ENCODE results near the gene RAB33A. TPM values are rescaled to one million over a fixed set of nuclear protein-coding genes. Genes with fewer than 3 reads are reported as not detected.
A peak's percentile ranks its signal among the peaks of the same experiment; 100 is the strongest.
"Not testable (repeated sequence)": the region's sequence is repeated elsewhere in the genome, so short reads cannot be mapped to it uniquely, and the experiment has no call there.

RAB33A gene
- total RNA-seq, 1 donor from 2014 or later: 0.15 TPM

DNA sequence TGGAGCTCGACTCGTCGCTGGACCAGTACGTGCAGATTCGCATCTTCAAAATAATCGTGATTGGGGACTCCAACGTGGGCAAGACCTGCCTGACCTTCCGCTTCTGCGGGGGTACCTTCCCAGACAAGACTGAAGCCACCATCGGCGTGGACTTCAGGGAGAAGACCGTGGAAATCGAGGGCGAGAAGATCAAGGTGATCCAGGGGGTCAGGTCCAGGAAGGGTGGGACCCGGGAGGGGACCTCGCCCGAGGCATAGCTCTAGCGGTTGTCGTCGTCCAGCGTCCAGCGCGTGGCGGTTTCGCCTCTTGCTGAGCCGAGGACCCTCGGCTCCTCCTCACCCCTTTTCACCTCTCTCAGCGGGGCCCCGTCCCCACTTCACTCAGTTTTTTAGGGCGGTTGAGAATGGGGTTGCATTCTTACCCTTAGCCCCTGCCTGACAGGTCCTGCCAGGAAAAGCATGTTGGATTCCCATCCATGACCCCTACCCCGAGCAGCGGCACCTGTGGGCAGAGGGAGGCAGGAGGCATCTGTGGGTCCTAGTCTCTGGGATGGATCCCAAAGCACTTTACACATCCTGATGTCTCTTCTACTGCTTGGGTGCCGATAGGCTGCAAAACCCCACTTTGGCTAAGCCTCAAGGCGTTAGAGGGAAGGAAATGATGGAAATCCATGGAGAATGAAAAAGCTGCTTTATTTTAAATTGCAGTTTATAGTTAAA lies 524 bp downstream of the RAB33A start:
- no peak for DNase-seq (ENCODE audit: low read depth)

DNA sequence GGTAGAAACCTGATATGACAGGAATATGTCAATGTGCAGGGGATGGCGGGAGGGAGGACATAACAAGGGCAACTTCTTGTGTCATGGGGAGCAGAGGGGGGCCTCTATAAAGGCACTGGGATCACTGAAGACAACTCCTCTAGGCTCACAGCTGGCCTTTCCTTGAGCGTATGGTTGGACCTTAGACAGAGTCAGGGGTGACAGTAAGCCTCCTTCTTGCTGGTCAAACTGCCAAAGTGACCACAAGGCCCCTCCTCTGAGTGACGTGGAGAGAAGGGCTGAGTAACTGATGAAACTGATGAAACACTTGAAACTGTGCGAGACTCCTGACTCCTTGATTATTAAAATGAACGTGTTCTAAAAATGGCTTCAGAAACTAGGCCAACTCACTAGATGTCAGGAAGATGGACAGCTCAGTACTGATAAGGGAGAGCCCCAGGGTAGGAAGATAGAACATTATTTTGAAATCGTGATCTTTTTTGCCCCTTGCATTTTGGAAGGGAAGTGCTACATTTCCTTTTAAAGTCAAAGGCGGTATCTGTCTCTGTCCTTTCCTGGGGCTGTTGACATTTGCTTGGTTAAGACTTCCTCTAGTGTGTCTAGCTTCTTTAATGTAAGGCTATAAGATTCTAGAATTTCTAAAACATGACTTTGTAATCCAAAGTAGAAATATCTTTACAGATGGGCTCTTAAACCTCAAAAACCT lies 1.6 kb downstream of the RAB33A start:
- no peak for DNase-seq (ENCODE audit: low read depth)

DNA sequence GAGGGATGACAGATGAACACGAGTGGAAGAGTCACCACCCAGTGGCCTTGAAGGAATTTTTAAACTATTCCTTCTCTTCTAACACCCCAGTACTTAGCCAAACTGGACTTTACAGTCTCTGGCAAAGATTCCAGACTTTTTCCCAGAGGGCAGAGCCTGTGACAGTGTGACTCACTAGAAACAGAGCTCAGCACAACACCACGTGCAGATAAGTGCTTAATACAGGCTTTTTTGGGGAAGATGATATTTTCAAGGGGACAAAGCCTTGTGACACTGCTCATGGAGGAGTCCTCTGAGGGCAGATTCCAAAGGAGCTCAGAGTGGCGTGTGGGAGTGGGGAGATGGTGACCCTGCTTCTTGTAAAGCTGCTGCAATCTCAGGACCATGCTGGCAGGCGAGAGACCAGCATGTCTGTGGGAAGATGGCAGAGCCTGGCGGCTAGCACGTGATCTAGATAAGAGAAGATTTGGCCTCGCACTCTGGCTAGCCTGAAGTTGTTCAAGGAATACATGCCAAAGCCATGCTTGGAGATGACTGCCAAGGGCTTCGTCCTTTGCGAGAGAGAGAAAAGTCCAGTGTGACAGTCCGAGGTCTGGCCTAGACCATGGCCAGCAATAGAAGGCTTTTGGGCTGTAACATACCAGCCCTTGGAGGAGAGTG lies 2.4 kb downstream of the RAB33A start:
- peak; percentile 50 for DNase-seq (ENCODE audit: low read depth)

DNA sequence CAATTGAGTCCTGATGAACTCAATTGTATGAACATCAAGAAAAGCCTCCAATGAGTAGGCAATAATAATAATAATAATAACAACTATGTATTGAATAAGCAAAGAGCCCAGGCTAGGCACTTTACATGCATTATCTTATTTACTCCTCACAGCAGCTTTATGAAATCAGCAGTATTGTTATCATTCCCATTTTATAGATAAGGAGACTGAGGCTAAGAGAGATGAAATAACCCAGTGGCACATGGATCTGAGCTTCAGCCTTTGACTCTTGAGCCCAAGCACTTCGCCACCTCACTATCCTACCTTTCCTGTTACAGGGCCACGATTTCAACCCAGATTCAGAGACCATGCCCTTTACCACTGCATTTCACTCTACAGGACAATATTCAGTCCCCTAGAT lies 3.2 kb downstream of the RAB33A start:
- no peak for DNase-seq (ENCODE audit: low read depth)

DNA sequence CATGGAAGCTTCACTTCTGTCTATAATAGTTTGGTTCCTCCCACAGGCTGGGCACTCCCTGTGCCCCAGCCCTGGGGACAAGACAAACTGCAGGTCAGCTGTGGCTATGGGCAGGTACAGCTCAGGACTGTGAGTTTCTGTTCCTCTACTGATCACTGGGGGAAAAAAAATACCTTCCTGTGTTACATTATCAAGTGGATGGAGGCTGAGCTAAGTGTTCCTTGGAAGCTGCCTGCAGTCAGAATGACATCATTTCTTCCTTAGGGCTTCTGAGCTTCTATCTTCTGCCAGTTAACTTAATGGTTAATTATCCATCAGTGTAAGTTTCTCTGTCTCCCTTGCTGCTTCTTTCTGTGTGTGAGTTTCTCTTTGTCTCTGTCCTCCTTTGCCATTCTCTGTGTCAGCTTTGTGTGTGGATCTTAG lies 4.6 kb downstream of the RAB33A start:
- DNase-seq (ENCODE audit: low read depth): peak; percentile 11

DNA sequence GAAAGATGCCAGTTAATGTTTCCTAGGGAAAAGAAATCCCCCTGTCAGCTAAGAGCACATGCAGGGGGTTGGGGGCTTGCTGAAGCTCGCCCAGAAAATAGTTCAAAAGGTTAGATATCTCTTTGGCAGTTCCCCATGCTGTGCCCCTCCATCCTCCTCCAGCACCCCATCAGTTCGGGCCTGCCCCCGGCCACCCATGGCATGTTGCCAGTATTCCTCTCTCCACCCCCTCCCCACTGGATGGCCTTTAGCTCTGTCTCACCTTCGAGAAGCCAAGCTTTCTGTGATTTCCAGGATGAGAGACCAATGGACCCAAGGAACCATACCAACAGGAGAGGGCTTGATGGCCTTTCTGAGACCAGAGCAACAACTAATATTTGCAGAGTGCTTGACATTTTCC lies 5.2 kb downstream of the RAB33A start:
- no peak for DNase-seq (ENCODE audit: low read depth)

DNA sequence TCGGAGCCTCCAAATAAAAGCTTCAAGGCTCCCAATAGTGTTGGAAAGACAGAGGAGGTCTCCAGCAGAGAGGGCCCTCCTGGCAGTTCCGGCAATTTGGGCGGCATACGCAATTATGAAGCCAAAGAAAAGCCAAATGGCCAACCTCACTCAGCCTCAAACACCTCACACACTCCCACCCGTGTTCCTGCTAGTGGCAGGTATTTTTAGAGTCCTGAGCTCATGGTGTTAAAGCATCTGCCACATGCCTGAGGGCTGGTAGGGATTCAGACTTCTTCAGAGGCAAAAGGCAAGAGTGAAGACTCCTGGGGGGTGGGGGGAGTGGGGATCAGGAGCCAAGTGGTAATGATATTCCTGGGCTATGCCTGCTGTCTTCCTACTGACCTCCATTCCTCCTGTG lies 7.4 kb downstream of the RAB33A start:
- DNase-seq (ENCODE audit: low read depth): no peak

DNA sequence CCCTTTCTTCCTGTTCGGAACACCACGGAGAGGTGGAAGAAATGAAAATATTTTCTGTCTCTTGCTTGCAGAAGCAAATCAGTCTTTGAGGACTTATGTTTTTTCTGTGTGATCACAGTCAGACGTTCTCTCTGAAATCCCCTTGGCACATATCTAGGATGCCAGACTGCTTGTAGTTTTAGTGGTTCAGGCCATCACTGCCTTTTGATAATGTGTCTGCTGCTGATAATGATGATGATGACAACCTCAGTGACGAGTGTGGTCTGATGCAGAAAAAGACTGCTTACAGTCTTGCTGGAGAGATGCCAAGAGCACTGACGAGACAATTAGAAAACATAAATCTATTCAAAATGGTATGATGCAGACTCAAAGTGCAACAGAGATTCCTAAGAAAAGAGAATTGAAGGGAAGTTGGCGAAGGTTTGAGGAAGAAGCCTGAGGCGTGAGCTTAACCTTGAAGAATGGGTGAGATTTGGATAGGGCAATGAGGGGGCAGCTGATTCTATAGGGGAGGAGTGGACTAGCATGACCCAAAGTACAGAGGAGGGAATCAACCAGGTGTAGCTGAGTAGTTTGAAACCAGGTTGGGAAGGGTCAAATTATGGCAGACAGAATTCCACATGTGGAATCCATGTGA lies 7.9 kb downstream of the RAB33A start:
- DNase-seq (ENCODE audit: low read depth): no peak

DNA sequence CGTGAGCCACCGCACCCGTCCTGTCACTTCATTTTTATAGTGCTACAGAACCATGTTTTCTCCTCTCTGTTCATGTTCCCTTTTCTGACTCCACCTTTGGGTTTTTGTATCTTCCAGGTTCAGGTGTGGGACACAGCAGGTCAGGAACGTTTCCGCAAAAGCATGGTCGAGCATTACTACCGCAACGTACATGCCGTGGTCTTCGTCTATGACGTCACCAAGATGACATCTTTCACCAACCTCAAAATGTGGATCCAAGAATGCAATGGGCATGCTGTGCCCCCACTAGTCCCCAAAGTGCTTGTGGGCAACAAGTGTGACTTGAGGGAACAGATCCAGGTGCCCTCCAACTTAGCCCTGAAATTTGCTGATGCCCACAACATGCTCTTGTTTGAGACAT lies 12.4 kb downstream of the RAB33A start:
- no peak for DNase-seq (ENCODE audit: low read depth)

DNA sequence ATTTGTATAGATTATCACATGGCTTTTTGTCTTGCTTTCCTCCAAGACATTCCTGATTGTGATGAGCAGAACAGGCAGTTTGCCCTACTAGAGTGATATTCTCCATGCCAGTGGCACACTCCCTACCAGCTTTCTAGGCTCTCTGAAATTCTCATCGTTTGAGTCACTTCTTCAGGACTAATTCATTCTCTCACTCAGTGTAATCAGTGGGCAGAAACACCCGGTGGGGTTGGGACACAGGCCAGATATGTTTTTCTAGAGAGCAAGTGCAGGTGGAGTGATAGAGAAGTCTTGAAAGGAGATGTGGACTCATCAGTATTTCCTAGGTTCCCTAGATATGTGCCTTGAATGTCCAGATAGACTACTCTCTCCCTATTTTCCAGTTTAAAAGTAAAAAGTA lies 13.1 kb downstream of the RAB33A start:
- peak; percentile 21 for DNase-seq (ENCODE audit: low read depth)

DNA sequence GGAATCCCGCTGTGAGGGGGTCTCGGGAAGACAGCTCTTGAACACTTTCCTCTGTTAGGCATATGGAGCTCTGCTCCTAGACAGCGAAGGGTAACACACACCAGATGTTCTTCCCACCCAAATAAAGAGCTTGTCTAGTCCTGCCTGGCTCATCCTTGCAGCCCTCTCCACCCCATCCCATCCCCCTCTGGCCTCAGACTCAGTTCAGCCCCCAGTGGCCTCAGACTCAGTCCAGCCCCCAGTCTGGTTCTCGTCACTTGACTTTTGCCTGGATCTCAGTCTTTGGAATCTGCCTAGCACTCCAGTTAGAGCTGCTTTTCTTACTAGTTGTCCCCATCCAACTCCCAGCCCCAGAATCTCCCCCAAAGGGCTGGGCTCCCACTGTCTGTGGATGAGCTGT lies 14.9 kb downstream of the RAB33A start:
- DNase-seq (ENCODE audit: low read depth): no peak

DNA sequence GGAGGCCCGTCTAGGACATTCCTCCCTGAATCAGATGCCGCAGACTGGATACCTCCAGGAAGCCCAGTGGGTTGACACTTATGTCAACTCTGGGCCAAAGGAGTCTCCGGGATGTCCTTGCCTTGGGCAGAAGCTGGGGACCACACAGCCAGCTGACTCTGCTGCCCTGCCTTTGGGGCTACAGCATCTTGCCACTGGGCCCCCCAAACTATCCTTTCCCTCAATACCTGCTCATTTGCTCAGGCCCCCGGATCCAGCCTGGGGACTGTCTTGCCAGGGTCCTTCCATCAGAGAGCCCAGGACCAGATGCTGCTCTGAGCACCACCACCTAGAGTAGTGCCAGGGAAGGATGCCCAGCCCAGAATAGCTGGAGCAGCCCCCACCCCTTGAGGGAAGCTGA lies 19.0 kb downstream of the RAB33A start:
- DNase-seq (ENCODE audit: low read depth): no peak

DNA sequence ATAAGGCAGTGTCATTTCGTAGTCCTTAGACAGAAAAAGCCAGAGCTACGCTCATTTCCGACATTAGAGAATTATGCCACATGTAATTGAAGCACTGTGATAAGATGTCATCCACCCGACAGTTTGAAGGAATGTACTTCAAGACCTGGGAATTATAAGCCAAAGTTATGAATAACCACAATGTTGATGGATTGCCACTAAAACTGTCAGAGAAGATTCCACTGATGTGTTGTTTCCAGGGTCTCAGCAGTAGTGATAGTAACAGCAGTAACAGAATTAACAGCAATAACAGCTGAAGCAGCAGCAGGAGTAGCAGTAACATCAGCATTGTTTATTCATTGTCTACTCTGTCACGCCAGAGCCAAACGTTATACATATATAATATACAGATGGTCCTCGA lies 24.7 kb downstream of the RAB33A start:
- no peak for DNase-seq (ENCODE audit: low read depth)

DNA sequence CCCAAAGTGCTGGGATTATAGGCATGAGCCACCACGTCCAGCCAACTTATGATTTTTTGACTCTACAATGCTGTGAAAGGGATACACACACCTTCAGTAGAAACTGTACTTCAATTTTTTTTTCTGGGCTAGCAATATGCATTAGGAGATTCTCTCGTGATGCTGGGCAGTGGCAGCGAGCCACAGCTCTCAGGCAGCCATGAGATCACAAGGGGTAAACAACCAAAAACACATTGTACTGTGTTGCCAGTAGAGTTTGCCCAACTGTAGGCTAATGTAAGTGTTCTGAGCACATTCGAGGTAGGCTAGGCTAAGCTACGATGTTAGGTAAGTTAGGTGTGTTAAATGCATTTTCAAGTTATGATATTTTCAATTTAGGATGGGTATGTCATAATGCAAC lies 25.7 kb downstream of the RAB33A start:
- DNase-seq (ENCODE audit: low read depth): no peak

DNA sequence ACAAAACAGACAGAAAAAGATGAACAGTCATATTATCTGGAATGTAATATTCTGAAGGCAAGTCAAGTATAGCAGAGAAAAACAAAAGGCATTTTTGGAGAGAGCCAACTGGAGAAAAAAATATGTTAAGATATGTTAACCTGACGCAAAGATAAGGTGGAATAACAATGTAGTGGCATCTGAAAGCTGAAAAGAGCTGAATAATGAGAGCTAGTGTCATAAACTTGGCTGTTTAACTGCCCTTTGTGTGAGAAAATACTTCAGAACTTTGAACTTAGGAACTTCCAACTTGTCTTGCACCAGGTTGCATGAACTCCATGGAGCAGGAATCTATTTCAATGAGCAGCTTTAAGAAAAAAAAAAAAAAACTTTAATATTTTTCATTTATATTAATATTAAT lies 32.9 kb downstream of the RAB33A start:
- no peak for DNase-seq (ENCODE audit: low read depth)

DNA sequence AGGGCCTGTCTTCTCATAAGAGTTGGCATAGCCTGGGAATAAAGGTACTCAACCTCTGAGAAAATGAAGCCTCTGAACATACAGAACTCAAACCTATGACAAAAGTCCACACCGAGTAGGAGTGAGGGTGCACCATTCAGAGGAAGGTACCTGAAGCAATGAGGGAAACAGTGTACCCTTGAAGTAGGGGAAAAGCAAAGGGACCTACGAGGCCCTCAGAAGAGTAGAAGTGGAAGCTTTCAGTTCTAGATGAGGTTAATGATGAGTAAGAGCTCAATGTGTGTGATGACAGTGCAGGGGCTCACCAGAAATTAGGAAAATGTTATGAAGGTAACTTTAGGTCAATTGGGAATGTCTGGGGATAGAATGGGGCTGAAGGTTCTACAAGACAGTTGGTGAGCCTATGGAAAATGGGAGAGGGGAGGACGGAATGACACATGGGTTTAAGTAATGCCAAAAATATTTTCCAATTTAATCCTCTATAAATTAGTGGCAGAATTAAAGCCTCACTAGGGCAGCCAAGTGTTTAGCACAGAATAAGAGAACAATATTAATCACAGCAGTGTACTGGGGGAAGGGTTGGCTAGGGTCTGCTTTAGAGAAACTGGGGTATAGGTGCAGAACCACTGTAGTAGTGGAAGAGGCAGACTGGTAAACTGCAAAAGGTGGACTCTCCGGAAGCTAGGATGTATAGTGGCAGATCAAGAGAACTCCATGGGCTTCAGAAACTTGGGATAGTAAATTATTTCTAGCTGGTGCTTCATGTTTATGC lies 39.8 kb downstream of the RAB33A start:
- DNase-seq (ENCODE audit: low read depth): no peak

DNA sequence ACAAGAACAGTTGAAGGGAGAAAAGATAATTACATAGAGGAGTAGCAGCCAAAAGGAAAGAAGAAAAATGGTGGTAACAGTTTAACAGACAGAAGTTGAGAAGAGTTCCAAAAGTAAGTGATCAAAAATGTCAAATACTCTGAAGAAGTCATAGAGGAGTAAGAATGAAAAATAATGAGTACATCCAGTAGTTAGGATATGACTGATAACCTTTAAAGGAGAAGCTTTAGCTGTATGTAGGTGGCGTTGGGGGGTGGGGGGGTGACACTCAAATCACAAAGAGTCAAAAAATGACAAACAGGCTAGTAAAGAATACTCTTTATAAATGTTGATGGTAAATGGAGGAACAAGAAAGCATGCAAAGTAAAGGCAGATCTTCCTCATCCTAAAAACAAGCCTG lies 40.6 kb downstream of the RAB33A start:
- no peak for DNase-seq (ENCODE audit: low read depth)

DNA sequence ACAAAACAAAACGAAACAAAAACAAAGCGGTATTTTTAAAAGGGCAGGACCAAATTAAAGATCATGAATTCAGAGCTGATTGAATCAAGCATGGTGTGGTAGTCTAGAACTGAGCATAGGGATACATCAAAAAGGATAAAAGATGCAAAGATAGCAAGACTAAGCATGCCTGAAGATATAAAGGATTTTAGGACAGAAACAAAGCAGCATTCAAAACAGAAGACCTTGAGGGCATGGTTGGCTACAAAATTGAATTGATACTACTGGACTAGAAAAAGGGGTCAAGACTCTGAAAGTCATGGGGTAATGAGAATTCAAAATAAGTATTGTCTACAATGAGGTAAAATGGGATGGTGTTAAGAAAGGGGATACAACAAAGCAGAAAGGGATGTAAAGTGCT lies 41.6 kb downstream of the RAB33A start:
- no peak for DNase-seq (ENCODE audit: low read depth)

DNA sequence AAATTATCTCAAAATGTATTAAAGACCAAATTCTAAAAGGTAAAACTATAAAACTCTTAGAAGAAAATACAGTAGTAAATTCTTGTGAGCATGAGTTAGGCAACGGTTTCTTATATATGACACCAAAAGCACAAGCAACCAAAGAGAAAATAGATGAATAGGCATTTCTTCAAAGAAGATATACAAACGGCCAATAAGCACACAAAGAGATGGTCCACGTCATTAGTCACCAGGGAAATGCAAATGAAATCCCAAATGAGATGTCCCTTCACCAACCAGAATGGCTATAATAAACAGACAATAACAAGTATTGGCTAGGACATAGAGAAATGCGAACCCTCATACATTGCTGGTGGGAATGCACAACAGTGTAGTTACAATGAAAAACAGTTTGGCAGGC lies 44.6 kb downstream of the RAB33A start:
- no peak for DNase-seq (ENCODE audit: low read depth)

DNA sequence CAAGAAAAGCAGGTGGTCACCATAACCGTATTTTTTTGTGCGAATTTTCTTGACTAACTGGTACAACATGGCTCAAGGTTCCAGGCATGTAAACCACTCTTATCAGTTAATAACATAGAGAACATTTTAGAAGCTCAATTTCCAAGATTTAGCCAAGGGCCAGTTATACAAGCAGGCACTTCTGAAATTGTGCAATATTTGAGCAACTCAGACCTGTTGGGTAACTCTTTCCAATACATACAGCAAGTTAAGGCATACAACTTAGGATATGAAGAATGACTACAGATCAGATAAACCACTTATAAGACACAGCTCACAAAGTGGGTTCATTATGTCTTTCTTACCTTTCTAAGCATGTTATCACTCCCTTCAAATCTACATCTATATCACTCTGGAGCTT lies 53.0 kb downstream of the RAB33A start:
- no peak for DNase-seq (ENCODE audit: low read depth)

DNA sequence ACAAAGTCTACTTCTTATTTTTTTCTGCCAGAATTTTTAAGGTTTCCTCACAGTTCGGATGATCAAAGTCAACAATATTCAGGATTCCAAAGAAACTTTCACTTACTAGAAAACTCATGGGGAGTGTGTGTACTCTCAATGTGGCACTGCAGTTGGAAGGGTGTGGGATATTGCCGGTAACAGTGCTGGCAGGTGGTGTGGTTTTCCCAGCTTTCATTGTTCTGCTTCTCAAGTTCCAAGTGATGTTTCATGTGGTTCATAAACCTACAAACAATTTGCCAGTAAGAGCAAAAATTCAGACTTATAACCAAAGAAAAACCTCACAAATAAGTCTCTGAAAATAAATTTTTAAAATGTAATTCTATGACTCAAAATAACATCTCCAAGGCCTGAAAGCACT lies 57.1 kb downstream of the RAB33A start:
- DNase-seq (ENCODE audit: low read depth): no peak

DNA sequence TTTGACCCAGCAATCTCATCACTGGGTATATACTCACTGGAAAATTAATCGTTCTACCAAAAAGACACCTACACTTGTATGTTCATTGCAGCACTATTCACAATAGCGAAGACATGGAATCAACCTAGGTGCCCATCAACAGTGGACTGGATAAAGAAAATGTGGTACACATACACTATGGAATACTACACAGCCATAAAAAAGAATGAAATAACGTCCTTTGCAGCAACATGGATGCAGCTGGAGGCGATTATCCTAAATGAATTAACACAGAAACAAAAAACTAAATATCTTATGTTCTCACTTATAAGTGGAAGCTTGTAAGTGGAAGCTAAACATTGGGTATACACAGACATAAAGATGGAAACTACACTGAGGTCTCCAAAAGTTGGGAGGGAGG lies 59.4 kb downstream of the RAB33A start:
- DNase-seq (ENCODE audit: low read depth): not testable (repeated sequence)
